RWPE1 (cell line): ENCODE data around the gene CBLN1.

Experiments used
- CTCF ChIA-PET: fragments of 350-600 bp; sonication (Branson Sonifier 250); formaldehyde crosslinking; extraction: SDS; loops from one replicate; lab custom pipeline; 2021; lab: Yijun Ruan, JAX
- POLR2A ChIA-PET: fragments of 400-600 bp; formaldehyde crosslinking; extraction: SDS; loops from one replicate; lab custom pipeline; 2020; ENCODE audit warnings: antibody characterized with exemption; ENCODE audit not compliant: low non-redundant PET; lab: Yijun Ruan, JAX
- DNase-seq: peaks from one replicate; pipeline ENCODE4 v3.0.0; 2012; ENCODE audit warnings: low spot score
- H3K27ac ChIP-seq: fragments of 450-650 bp; 2 replicates; pipeline ENCODE4 v1.5.1; 2017
- TF ChIP-seq, protein P1 (sequence below): fragments of 450-650 bp; conservative IDR thresholded peaks from 2 replicates; pipeline ENCODE4 v1.5.1; 2017; ENCODE audit warnings: low read depth, mild to moderate bottlenecking

The CBLN1 gene

DNA sequence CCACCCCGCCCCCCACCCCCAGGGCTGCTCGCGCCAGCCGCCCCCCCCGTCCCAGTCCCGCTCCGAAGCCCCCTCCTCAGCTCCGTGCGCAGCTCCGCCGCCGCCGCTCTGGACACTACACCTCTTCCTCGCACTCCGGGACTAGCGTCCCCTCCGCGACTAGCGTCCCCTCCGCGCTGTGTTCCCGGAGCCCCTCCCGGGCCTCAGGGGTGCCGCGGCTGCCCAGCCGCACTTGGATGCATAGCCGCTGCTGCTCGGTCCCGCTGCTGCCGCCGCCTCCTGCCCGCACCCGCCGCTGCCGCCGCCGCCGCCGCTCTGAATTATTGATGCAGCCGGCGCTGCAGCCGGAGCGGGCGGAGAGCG is at the start of gene CBLN1:
Gene CBLN1 (minus strand): TSS at position 359 of the 363 bp plus-strand sequence. CDS start 373 bp downstream, outside the sequence.
- DNase-seq: no peak
- ChIA-PET CTCF (no interaction called here), POLR2A (no interaction called here)
- peak within 1 kb of the TSS; percentile 53 for H3K27ac ChIP-seq
- TF ChIP-seq, protein P1, sequence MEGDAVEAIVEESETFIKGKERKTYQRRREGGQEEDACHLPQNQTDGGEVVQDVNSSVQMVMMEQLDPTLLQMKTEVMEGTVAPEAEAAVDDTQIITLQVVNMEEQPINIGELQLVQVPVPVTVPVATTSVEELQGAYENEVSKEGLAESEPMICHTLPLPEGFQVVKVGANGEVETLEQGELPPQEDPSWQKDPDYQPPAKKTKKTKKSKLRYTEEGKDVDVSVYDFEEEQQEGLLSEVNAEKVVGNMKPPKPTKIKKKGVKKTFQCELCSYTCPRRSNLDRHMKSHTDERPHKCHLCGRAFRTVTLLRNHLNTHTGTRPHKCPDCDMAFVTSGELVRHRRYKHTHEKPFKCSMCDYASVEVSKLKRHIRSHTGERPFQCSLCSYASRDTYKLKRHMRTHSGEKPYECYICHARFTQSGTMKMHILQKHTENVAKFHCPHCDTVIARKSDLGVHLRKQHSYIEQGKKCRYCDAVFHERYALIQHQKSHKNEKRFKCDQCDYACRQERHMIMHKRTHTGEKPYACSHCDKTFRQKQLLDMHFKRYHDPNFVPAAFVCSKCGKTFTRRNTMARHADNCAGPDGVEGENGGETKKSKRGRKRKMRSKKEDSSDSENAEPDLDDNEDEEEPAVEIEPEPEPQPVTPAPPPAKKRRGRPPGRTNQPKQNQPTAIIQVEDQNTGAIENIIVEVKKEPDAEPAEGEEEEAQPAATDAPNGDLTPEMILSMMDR: no peak

DNA sequence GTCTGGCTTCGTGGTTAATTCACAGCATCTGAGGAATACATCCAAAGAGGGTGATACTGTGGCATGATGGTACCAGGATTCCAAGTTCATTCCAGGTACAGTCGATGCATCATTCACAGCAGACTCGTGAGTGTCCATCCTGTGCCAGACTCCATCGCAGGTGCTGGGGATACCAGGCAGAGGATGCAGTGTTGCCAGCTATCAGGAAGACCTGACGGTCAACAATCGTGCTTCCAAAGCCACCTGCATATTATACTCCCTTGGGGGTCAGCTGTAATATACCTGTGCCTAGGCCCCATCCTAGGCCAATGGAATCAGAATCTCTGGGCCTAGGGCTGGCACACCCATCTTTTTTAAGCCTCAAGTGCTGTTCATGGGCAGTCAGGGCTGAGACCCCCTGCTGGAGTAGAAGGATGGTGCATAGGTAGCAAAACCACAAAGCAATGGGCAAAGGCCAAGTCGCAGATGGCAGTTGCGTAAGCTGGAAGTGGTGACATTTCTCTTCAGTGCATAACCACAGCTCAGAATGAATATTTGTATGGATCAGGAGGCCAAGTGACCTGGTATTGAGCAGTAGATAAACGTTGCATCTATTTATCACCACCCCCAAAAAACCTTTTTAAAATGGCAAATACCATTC is 49.0 kb upstream of the CBLN1 start:
- ChIA-PET POLR2A (no interaction called here), CTCF (interaction anchor here (0.7 kb wide), 1 partner anchor 181 kb away, joined by 3 read pairs; no protein-coding TSS in a partner anchor)
- TF ChIP-seq, protein P1: no peak
- H3K27ac ChIP-seq: no peak overlapping the region
- no peak for DNase-seq

GRCh38 chr16:49328325-49328724 is 46.7 kb upstream of the CBLN1 start:
- POLR2A ChIA-PET: no interaction called here
- CTCF ChIA-PET: no interaction called here
- H3K27ac ChIP-seq: no peak overlapping the region
- DNase-seq: no peak
- TF ChIP-seq, protein P1: no peak

- POLR2A ChIA-PET: no interaction called here
- TF ChIP-seq, protein P1: no peak
Measured at GRCh38 chr16:49327466-49327865, 45.8 kb upstream of the CBLN1 start.

GRCh38 chr16:49324703-49325102 is 43.1 kb upstream of the CBLN1 start:
- DNase-seq: no peak
- ChIA-PET POLR2A (no interaction called here), CTCF (no interaction called here)
- TF ChIP-seq, protein P1: no peak
- H3K27ac ChIP-seq: no peak overlapping the region

More at GRCh38 chr16:49327466-49327865, 45.8 kb upstream of the CBLN1 start:
- CTCF ChIA-PET: interaction anchor here (0.6 kb wide), 2 partner anchors 23 to 208 kb away, joined by 3 read pairs; no protein-coding TSS in a partner anchor
- no peak overlapping the region for H3K27ac ChIP-seq
- no peak for DNase-seq

DNA sequence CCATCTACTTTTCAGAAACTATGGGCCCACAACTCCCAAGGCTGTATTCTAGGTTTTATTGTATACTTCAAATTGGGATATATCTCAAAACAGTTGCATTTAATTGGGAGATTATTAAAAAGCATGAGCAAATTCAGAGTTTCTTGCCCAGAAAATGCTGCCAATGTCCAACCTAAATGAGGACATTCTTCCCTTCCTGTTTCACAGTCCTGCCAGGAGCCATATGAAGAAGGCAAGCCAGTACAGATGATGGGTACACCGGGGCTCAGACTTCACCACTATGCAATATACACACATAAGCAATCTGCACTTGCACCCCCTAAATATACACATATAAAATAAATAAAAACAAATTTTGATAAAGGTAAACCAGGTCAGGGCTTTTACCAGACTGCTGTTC is 34.0 kb upstream of the CBLN1 start:
- H3K27ac ChIP-seq: no peak overlapping the region
- ChIA-PET CTCF (no interaction called here), POLR2A (no interaction called here)
- TF ChIP-seq, protein P1: no peak
- DNase-seq: no peak
